ENCODE measurements around the gene ACTN1. TPM values are rescaled to one million over a fixed set of nuclear protein-coding genes. Genes with fewer than 3 reads are reported as not detected.

ACTN1 gene
- total and polyA plus RNA-seq, 8 donors = 24.4 to 133 (median 49.0) TPM

DNA sequence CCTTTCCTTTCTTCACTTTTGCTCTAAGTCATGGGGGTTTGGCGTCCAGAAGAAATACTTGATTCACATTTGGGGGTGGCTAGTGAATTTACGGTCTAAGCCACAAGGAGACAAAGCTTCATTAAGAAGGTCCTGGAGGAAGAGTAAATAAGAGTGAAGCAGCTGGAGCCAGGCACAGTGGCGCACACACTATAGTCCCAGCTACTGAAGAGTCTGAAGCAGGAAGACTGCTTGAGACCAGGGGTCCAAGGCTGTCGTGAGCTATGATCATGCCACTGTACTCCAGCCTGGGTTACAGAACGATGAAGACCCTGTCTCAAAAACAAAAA lies 23.3 kb downstream of the ACTN1 start:
- Histone ChIP-seq H3K4me3 (no peak overlapping the region), H3K4me1 (peaks cover 4 to 50% (median 42%) of the 10 kb centered on the region in 3 donors), H3K9me3 (no peaks in the 10 kb centered on the region), H3K36me3 (no peaks in the 10 kb centered on the region), H3K27ac (peak overlapping the region in 1 of 4 donors; percentile 33), H3K27me3 (no peaks in the 10 kb centered on the region)
- FAIRE-seq = no peak
- DNase-seq = no peak
- ATAC-seq = peak in 3 of 4 donors; percentile 32 to 49 (median 42)
- intact Hi-C loops (cut with DNase I) = no loop called here
- TF ChIP-seq CTCF (IDR thresholded peaks at IDR 0.05) = no peak
- 45 to 51% methylated on average over 5 of the region's 5 CpGs for WGBS, 2 donors

GRCh38 chr14:68955164-68955850 lies 23.8 kb downstream of the ACTN1 start:
- no peaks in the 10 kb centered on the region for H3K36me3 ChIP-seq
- H3K27ac ChIP-seq = peak overlapping the region in 1 of 4 donors; percentile 33
- intact Hi-C loops (cut with DNase I) = no loop called here
- 65% methylated on average over 10 of the region's 10 CpGs for WGBS, 2 donors
- TF ChIP-seq CTCF (IDR thresholded peaks at IDR 0.05) = no peak
- peaks cover 4 to 50% (median 42%) of the 10 kb centered on the region in 3 donors for H3K4me1 ChIP-seq
- H3K9me3 ChIP-seq = no peaks in the 10 kb centered on the region
- DNase-seq (no peak), ATAC-seq (peak in 3 of 4 donors; percentile 47 to 71 (median 54)), FAIRE-seq (no peak)
- no peaks in the 10 kb centered on the region for H3K27me3 ChIP-seq
- H3K4me3 ChIP-seq = no peak overlapping the region

GRCh38 chr14:68953196-68953555 lies 25.9 kb downstream of the ACTN1 start:
- no peak overlapping the region for H3K4me3 ChIP-seq
- no peaks in the 10 kb centered on the region for H3K27me3 ChIP-seq
- intact Hi-C loops (cut with DNase I) = no loop called here
- peaks cover 4 to 46% (median 27%) of the 10 kb centered on the region in 3 donors for H3K4me1 ChIP-seq
- no peak for ATAC-seq
- DNase-seq = no peak
- 72 to 90% methylated on average over 4 of the region's 4 CpGs for WGBS, 2 donors
- no peak for TF ChIP-seq CTCF (IDR thresholded peaks at IDR 0.05)
- H3K27ac ChIP-seq = peak overlapping the region in 1 of 4 donors; percentile 17
- H3K9me3 ChIP-seq = no peaks in the 10 kb centered on the region
- no peak for FAIRE-seq
- no peaks in the 10 kb centered on the region for H3K36me3 ChIP-seq

- ATAC-seq (peak in 1 of 4 donors; percentile 34), DNase-seq (no peak), FAIRE-seq (no peak)
- H3K27ac ChIP-seq = peak overlapping the region in 1 of 4 donors; percentile 17
- intact Hi-C loops (cut with DNase I) = no loop called here
- peaks cover 9 to 50% (median 27%) of the 10 kb centered on the region in 3 donors for H3K4me1 ChIP-seq
- TF ChIP-seq CTCF (IDR thresholded peaks at IDR 0.05) = no peak
- H3K4me3 ChIP-seq = no peak overlapping the region
- H3K27me3 ChIP-seq = no peaks in the 10 kb centered on the region
- 64 to 65% methylated on average over 12 of the region's 12 CpGs for WGBS, 2 donors
- H3K36me3 ChIP-seq = no peaks in the 10 kb centered on the region
- H3K9me3 ChIP-seq = no peaks in the 10 kb centered on the region
Observed at GRCh38 chr14:68952531-68953195, 26.4 kb downstream of the ACTN1 start.

Data from pancreas (tissue), 10 donors.